DOHH2 (cell line): ENCODE measurements around the gene TRIM54.

Source experiments
- H3F3A ChIP-seq: fragments of 200-600 bp; sonication (generic), shearing (Covaris generic); 2 replicates; pipeline ENCODE4 v1.6.0; 2016; ENCODE audit warnings: antibody characterized with exemption, mild to moderate bottlenecking; ENCODE audit not compliant: control insufficient read depth, insufficient read depth
- H3K27ac ChIP-seq: fragments of 200-600 bp; sonication (generic); 2 replicates; pipeline ENCODE4 v1.5.1; 2014; ENCODE audit warnings: low read depth, mild to moderate bottlenecking, low read length, moderate library complexity
- H3K27me3 ChIP-seq: fragments of 200-600 bp; sonication (generic); 2 replicates; pipeline ENCODE4 v1.6.1; 2014; ENCODE audit warnings: mild to moderate bottlenecking, low read length, mixed read lengths; ENCODE audit not compliant: control insufficient read depth
- H3K36me3 ChIP-seq: fragments of 200-600 bp; sonication (generic); 2 replicates; pipeline ENCODE4 v1.6.1; 2014; ENCODE audit warnings: mild to moderate bottlenecking, low read length, moderate library complexity, mixed read lengths; ENCODE audit not compliant: control insufficient read depth
- H3K4me1 ChIP-seq: fragments of 200-600 bp; sonication (generic); 2 replicates; pipeline ENCODE4 v1.6.1; 2014; ENCODE audit warnings: mild to moderate bottlenecking, low read length, mixed read lengths; ENCODE audit not compliant: control insufficient read depth
- H3K4me2 ChIP-seq: fragments of 200-600 bp; sonication (generic); 2 replicates; pipeline ENCODE4 v1.6.0; 2014; ENCODE audit warnings: mild to moderate bottlenecking, low read length, moderate library complexity
- H3K4me3 ChIP-seq: fragments of 200-600 bp; sonication (generic); 2 replicates; pipeline ENCODE4 v1.5.1; 2014; ENCODE audit warnings: mild to moderate bottlenecking, low read length, mixed read lengths
- H3K79me2 ChIP-seq: fragments of 200-600 bp; sonication (generic); 2 replicates; pipeline ENCODE4 v1.6.1; 2014; ENCODE audit warnings: mild to moderate bottlenecking, low read length, mixed read lengths; ENCODE audit not compliant: control insufficient read depth
- H3K9me2 ChIP-seq: fragments of 200-600 bp; sonication (generic); replicated peaks from 2 replicates; pipeline ENCODE4 v1.6.1; 2014; ENCODE audit warnings: mild to moderate bottlenecking, low read length, mixed read lengths; ENCODE audit not compliant: control insufficient read depth
- H3K9me3 ChIP-seq: fragments of 200-600 bp; sonication (generic); 2 replicates; pipeline ENCODE4 v1.6.1; 2014; ENCODE audit warnings: antibody characterized with exemption, low read length, mixed read lengths; ENCODE audit not compliant: control insufficient read depth, insufficient read depth
- H4K20me1 ChIP-seq: fragments of 200-600 bp; sonication (generic); 2 replicates; pipeline ENCODE4 v1.6.0; 2014; ENCODE audit warnings: low read depth, mild to moderate bottlenecking, antibody characterized with exemption, low read length, moderate library complexity; ENCODE audit not compliant: control insufficient read depth, insufficient read depth
- CTCF ChIP-seq: fragments of 200-600 bp; sonication (generic); IDR thresholded peaks from one replicate; pipeline ENCODE4 v1.5.1; 2014; ENCODE audit warnings: antibody characterized with exemption, mild to moderate bottlenecking, low read depth, low read length; ENCODE audit not compliant: poor library complexity, severe bottlenecking
- EZH2phosphoT487 ChIP-seq: fragments of 200-600 bp; sonication (generic); IDR thresholded peaks from 2 replicates; pipeline ENCODE4 v1.6.1; 2017; ENCODE audit warnings: borderline replicate concordance, mild to moderate bottlenecking, antibody characterized with exemption, low read length, moderate library complexity, mixed read lengths

Gene TRIM54

GRCh38 chr2:27240406-27240805 is 41.8 kb upstream of the TRIM54 start:
- Histone ChIP-seq H3K4me1 (no peaks in the 10 kb centered on the region), H3K4me2 (no peak overlapping the region), H3K36me3 (peaks cover 83% of the 10 kb centered on the region), H3K79me2 (no peaks in the 10 kb centered on the region), H4K20me1 (no peaks in the 10 kb centered on the region), H3K9me3 (no peaks in the 10 kb centered on the region), H3K9me2 (no peaks in the 10 kb centered on the region), H3K27ac (no peak overlapping the region), H3K4me3 (no peak overlapping the region), H3K27me3 (no peaks in the 10 kb centered on the region), H3F3A (peaks cover 3% of the 10 kb centered on the region; the same call in 1 of the 2 replicates)
- TF ChIP-seq EZH2phosphoT487 (no peak), CTCF (no peak)

- H3K27ac ChIP-seq: no peak overlapping the region
- no peaks in the 10 kb centered on the region for H3K27me3 ChIP-seq
- H3K4me1 ChIP-seq: no peaks in the 10 kb centered on the region
- H3K9me2 ChIP-seq: no peaks in the 10 kb centered on the region
- H3K4me3 ChIP-seq: no peak overlapping the region
- TF ChIP-seq CTCF (no peak), EZH2phosphoT487 (no peak)
- H3K9me3 ChIP-seq: no peaks in the 10 kb centered on the region
- no peaks in the 10 kb centered on the region for H4K20me1 ChIP-seq
- no peak overlapping the region for H3K4me2 ChIP-seq
- H3K79me2 ChIP-seq: no peaks in the 10 kb centered on the region
- H3F3A ChIP-seq: peaks cover 3% of the 10 kb centered on the region; the same call in 1 of the 2 replicates
- peaks cover 70% of the 10 kb centered on the region for H3K36me3 ChIP-seq
These were observed 40.2 kb upstream of the TRIM54 start for GRCh38 chr2:27241761-27242613.

DNA sequence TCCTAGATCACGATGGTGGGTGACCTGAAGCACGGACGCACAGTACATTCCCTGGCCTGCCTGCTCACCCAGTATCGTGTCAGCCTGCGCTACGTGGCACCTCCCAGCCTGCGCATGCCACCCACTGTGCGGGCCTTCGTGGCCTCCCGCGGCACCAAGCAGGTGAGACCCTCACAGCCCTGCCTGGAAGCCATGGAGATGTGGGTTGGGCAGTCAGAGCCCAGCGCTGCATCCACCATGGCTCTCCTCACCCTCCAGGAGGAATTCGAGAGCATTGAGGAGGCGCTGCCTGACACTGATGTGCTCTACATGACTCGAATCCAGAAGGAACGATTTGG is 39.6 kb upstream of the TRIM54 start:
- Histone ChIP-seq H3K9me2 (no peaks in the 10 kb centered on the region), H3K27ac (no peak overlapping the region)

More for the DNA sequence above, 39.6 kb upstream of the TRIM54 start:
- Histone ChIP-seq H3K4me1 (no peaks in the 10 kb centered on the region), H3K9me3 (no peaks in the 10 kb centered on the region), H3F3A (peaks cover 3% of the 10 kb centered on the region; the same call in 1 of the 2 replicates), H3K36me3 (peaks cover 65% of the 10 kb centered on the region), H3K4me2 (no peak overlapping the region), H3K79me2 (no peaks in the 10 kb centered on the region), H3K27me3 (no peaks in the 10 kb centered on the region), H3K4me3 (no peak overlapping the region), H4K20me1 (no peaks in the 10 kb centered on the region)
- no peak for TF ChIP-seq CTCF
- no peak for TF ChIP-seq EZH2phosphoT487
